GM19324 (cell line): ENCODE results near the gene PARP14.

Source experiments
- ATAC-seq: cut with Tn5 transposase; IDR thresholded peaks from one replicate; pipeline ENCODE4 v1.9.1; 2021; ENCODE audit warnings: mild to moderate bottlenecking, moderate library complexity; ENCODE audit not compliant: unreplicated experiment, low FRiP score

PARP14 gene

DNA sequence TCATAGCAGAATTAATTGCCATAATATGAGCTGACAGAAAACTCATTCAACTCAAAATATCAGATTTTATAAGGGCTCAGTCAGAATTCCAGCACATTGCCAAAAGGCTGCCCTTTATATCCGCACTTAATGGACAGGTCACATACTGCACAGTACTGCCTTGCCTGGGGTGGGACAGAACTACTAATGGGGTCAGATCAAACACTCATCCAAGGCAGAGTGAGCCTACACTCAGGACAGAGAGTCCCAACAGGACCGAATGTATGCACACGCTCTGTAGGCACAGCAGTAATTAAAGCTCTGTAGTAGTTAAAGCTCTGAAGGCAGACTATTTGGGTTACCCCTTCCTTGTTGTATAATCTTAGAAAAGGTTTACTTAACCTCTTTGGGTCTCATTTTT lies 85.8 kb downstream of the PARP14 start:
- ATAC-seq, result no peak

DNA sequence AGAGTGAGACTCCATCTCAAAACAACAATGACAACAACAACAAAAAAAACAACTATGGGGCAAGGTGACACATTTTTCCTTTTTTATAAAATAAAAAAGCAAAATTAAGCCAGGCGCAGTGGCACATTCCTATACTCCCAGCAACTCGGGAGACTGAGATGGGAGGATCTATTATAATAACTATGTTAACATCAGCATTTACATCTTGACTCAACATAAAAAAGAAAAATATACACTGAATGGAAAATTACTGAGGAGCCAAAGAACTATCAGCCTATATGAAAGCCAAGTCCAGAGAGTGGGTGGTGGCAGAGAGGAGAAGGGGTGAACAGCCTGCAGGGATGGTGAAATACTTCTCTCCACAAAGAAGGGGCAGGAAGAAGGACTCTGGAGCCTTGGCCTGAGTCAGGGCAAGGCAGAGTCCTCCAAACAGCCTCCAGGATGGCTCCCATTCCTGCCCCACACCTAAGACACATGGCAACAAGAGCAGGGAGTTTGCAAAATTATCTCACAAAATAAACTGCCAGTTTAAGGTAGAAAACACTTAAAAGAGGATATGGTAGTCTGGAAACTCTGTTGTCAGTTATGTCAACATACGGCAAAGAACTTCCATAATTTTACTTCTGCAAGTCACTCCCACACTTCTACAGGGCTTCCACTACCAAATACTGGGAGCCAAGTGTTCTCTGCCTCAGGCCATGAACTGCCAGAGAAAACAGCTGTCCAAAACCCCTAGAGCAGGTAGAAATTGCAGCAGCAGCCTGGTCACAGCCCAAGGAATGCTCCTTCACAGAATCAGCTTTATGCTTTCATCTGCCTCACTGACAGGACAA lies 87.1 kb downstream of the PARP14 start:
- no peak for ATAC-seq

GRCh38 chr3:122770521-122771202 lies 90.0 kb downstream of the PARP14 start:
- no peak for ATAC-seq

- ATAC-seq, result no peak
Observed at GRCh38 chr3:122772827-122773226, 92.2 kb downstream of the PARP14 start.

DNA sequence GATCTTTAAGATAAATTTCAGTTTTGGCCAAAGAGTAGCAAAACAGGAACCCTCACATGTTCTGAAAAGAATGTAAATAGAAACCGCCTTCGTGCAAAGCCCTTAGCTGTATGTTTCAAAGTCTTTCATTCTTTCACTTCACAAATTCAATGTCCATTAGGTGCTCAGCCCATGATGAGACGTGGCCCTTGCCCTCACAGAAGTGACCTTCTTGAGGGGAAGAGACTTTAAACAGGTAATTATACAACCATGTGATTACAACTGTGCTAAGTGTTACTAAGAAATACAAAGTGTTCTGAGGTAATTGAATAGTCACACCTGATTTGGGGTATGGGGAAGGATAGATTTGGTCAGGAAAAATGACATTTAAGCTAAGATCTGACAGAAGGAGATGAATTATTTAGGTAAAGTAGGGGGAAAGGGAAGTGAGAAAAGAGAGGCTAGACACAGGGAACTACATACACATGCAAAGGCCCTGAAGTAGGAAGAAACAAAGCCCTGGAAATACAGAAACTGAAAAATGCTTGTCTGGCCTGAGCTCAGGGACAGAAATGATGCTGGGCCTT lies 93.4 kb downstream of the PARP14 start:
- ATAC-seq, result peak; percentile 48

GRCh38 chr3:122774564-122774963 lies 93.9 kb downstream of the PARP14 start:
- peak; percentile 17 for ATAC-seq

DNA sequence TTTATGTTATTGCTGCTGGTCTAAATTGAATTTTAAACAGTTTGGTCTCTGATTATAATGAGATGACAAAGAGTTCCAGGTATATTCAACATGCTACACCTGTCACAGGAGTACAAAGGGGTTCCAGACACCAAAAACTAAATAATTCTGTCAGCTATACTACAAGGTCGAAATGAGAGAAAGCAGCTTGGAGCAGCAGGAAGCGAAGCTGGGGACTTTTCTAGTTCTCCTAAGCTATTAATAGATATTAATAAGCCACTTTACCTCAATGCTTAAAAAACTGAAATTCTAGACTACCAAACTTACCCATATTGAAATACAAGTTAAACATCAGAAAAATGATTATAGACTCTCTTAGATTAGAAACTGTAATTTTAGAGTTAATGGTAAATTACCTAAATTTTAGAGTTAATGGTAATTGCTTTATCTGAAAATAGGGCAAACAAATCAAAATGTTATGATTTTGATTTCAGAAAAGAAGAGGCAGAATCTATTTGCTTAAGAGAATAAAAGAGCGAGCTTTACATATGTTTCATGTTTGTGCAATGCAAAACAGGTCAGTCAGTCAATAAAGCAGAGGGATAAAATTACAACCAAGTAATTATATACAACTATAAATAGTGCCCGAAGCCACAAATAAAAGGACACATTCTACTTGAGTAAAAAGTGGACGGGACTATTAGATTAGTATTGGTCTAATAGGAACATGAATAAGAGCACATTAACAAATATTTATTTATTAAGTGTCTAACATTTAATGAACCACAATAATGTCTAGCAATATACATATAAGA lies 96.2 kb downstream of the PARP14 start:
- ATAC-seq, result no peak

GRCh38 chr3:122777563-122777962 lies 96.9 kb downstream of the PARP14 start:
- ATAC-seq, result no peak
